WTC11 (cell line): ENCODE measurements around the gene ZDHHC11.
"Not testable (repeated sequence)": the region's sequence is repeated elsewhere in the genome, so short reads cannot be mapped to it uniquely, and the experiment has no call there.

Experiments used
- ATF2 ChIP-seq: sonication (generic); formaldehyde crosslinking; IDR thresholded peaks from 2 replicates; pipeline ENCODE4 v1.8.1; 2022; ENCODE audit warnings: low read depth, missing genetic modification reagents, borderline replicate concordance
- ATF3 ChIP-seq: sonication (generic); formaldehyde crosslinking; conservative IDR thresholded peaks from 2 replicates; pipeline ENCODE4 v1.8.1; 2022; ENCODE audit warnings: mild to moderate bottlenecking, missing genetic modification reagents
- CREM ChIP-seq: sonication (generic); formaldehyde crosslinking; IDR thresholded peaks from 2 replicates; pipeline ENCODE4 v1.8.1; 2022; ENCODE audit warnings: mild to moderate bottlenecking, missing genetic modification reagents, moderate library complexity
- CTCF ChIP-seq: fragments of 200-600 bp; IDR thresholded peaks from 2 replicates; pipeline ENCODE4 v1.8.0; 2022; ENCODE audit warnings: antibody characterized with exemption
- HMGA2 ChIP-seq: fragments of 250-450 bp; sonication (Bioruptor Pico); IDR thresholded peaks from 2 replicates; pipeline ENCODE4 v1.4.0; 2021; ENCODE audit warnings: mild to moderate bottlenecking, moderate library complexity
- JUN ChIP-seq: sonication (generic); formaldehyde crosslinking; IDR thresholded peaks from 2 replicates; pipeline ENCODE4 v1.8.0; 2023; ENCODE audit warnings: mild to moderate bottlenecking, missing genetic modification reagents
- MAX ChIP-seq: sonication (generic); formaldehyde crosslinking; IDR thresholded peaks from 2 replicates; pipeline ENCODE4 v1.8.0; 2022; ENCODE audit warnings: mild to moderate bottlenecking, missing genetic modification reagents
- MLX ChIP-seq: sonication (generic); formaldehyde crosslinking; IDR thresholded peaks from 2 replicates; pipeline ENCODE4 v1.8.1; 2023; ENCODE audit warnings: mild to moderate bottlenecking, missing genetic modification reagents, moderate library complexity
- MXD4 ChIP-seq: fragments of 250-450 bp; sonication (Bioruptor Pico); IDR thresholded peaks from 2 replicates; pipeline ENCODE4 v1.8.0; 2021; ENCODE audit warnings: mild to moderate bottlenecking, moderate library complexity, borderline replicate concordance
- SMAD4 ChIP-seq: sonication (generic); formaldehyde crosslinking; IDR thresholded peaks from 2 replicates; pipeline ENCODE4 v1.8.0; 2022; ENCODE audit warnings: mild to moderate bottlenecking, missing genetic modification reagents
- TP53 ChIP-seq: sonication (generic); formaldehyde crosslinking; IDR thresholded peaks from 2 replicates; pipeline ENCODE4 v1.8.1; 2023; ENCODE audit warnings: mild to moderate bottlenecking, missing genetic modification reagents
- USF1 ChIP-seq: sonication (generic); formaldehyde crosslinking; IDR thresholded peaks from 2 replicates; pipeline ENCODE4 v1.8.0; 2022; ENCODE audit warnings: mild to moderate bottlenecking, missing genetic modification reagents
- USF2 ChIP-seq: sonication (generic); formaldehyde crosslinking; IDR thresholded peaks from 2 replicates; pipeline ENCODE4 v1.8.1; 2023; ENCODE audit warnings: mild to moderate bottlenecking, missing genetic modification reagents, moderate library complexity
- ZBTB21 ChIP-seq: sonication (generic); formaldehyde crosslinking; IDR thresholded peaks from 2 replicates; pipeline ENCODE4 v1.8.1; 2023; ENCODE audit warnings: mild to moderate bottlenecking, missing genetic modification reagents, borderline replicate concordance

- TF ChIP-seq CTCF; USF1; MXD4; ZBTB21; HMGA2 (CRISPR knock-in tag); USF2 (CRISPR knock-in tag); CREM; ATF3; SMAD4; ATF2; MLX (CRISPR knock-in tag); TP53; JUN; MAX (CRISPR knock-in tag): not testable (repeated sequence)
Observed at GRCh38 chr5:774304-774703, 76.5 kb downstream of the ZDHHC11 start.
